OCI-LY7 (cell line): ENCODE results near the gene MDK.

Experiments
- CTCF ChIP-seq: fragments of 200-600 bp; sonication (generic); conservative IDR thresholded peaks from 2 replicates; pipeline ENCODE4 v1.5.1; 2014; ENCODE audit warnings: mild to moderate bottlenecking, antibody characterized with exemption, low read length, moderate library complexity, mixed read lengths
- EZH2phosphoT487 ChIP-seq: fragments of 200-600 bp; sonication (generic); IDR thresholded peaks from 2 replicates; pipeline ENCODE4 v1.6.1; 2018; ENCODE audit warnings: low read depth, borderline replicate concordance, mild to moderate bottlenecking, mixed run types, antibody characterized with exemption, low read length, moderate library complexity, mixed read lengths

GRCh38 chr11:46382646-46383403 is 1.4 kb downstream of the MDK start:
- peak; percentile 60 for TF ChIP-seq CTCF
- no peak for TF ChIP-seq EZH2phosphoT487
